IPS-NIHi7 (cell line): Measurements from ENCODE around the gene NEUROD1.

Source experiments
- DNase-seq: peaks from one replicate; pipeline ENCODE4 v3.0.0; 2012; ENCODE audit warnings: mixed read lengths; ENCODE audit errors: extremely low spot score

NEUROD1 gene

GRCh38 chr2:181680937-181681811 is 857 bp upstream of the NEUROD1 start:
- DNase-seq = no peak

GRCh38 chr2:181679544-181679979 is 755 bp downstream of the NEUROD1 start:
- no peak for DNase-seq

GRCh38 chr2:181678861-181679543 is 1.3 kb downstream of the NEUROD1 start:
- no peak for DNase-seq

- peak; percentile 74 for DNase-seq
Measured at GRCh38 chr2:181677912-181678586, 2.3 kb downstream of the NEUROD1 start.

GRCh38 chr2:181675254-181675653 is 5.1 kb downstream of the NEUROD1 start:
- no peak for DNase-seq

- no peak for DNase-seq
Measured at GRCh38 chr2:181674461-181674860, 5.9 kb downstream of the NEUROD1 start.

- no peak for DNase-seq
Measured at GRCh38 chr2:181673173-181673572, 7.1 kb downstream of the NEUROD1 start.

- DNase-seq = no peak
Measured at GRCh38 chr2:181672255-181673008, 7.9 kb downstream of the NEUROD1 start.

- DNase-seq = no peak
Measured at GRCh38 chr2:181670632-181671031, 9.7 kb downstream of the NEUROD1 start.

- no peak for DNase-seq
Measured at GRCh38 chr2:181667234-181667633, 13.1 kb downstream of the NEUROD1 start.

GRCh38 chr2:181662287-181662686 is 18.0 kb downstream of the NEUROD1 start:
- DNase-seq = no peak

- no peak for DNase-seq
Measured at GRCh38 chr2:181660181-181660580, 20.1 kb downstream of the NEUROD1 start.

GRCh38 chr2:181658444-181658843 is 21.9 kb downstream of the NEUROD1 start:
- DNase-seq = no peak

GRCh38 chr2:181657379-181657778 is 22.9 kb downstream of the NEUROD1 start:
- peak; percentile 26 for DNase-seq

- peak; percentile 84 for DNase-seq
Measured at GRCh38 chr2:181656450-181657291, 23.6 kb downstream of the NEUROD1 start, which contains the start of gene CERKL. Gene CERKL (minus strand): TSS chr2:181657105. CDS start chr2:181657006, 99 bp downstream.

GRCh38 chr2:181655519-181655918 is 24.8 kb downstream of the NEUROD1 start:
- no peak for DNase-seq

GRCh38 chr2:181649436-181649979 is 30.8 kb downstream of the NEUROD1 start:
- no peak for DNase-seq

- DNase-seq = no peak
Measured at GRCh38 chr2:181648478-181649155, 31.7 kb downstream of the NEUROD1 start.

- DNase-seq = no peak
Measured at GRCh38 chr2:181646415-181646987, 33.8 kb downstream of the NEUROD1 start.
